ENCODE measurements around the gene SEL1L. TPM values are rescaled to one million over a fixed set of nuclear protein-coding genes. Genes with fewer than 3 reads are reported as not detected.
"Not testable (repeated sequence)": the region's sequence is repeated elsewhere in the genome, so short reads cannot be mapped to it uniquely, and the experiment has no call there.

The SEL1L gene
- total RNA-seq, 1 donor from 2014 or later: 59.0 TPM

- DNase-seq (ENCODE audit: extremely low spot score, unreplicated experiment): no peak
- H3K4me1 Mint-ChIP-seq (ENCODE audit: unreplicated experiment): no peaks in the 10 kb centered on the region
- no peaks in the 10 kb centered on the region for H3K36me3 Mint-ChIP-seq
- TF ChIP-seq, protein P1, sequence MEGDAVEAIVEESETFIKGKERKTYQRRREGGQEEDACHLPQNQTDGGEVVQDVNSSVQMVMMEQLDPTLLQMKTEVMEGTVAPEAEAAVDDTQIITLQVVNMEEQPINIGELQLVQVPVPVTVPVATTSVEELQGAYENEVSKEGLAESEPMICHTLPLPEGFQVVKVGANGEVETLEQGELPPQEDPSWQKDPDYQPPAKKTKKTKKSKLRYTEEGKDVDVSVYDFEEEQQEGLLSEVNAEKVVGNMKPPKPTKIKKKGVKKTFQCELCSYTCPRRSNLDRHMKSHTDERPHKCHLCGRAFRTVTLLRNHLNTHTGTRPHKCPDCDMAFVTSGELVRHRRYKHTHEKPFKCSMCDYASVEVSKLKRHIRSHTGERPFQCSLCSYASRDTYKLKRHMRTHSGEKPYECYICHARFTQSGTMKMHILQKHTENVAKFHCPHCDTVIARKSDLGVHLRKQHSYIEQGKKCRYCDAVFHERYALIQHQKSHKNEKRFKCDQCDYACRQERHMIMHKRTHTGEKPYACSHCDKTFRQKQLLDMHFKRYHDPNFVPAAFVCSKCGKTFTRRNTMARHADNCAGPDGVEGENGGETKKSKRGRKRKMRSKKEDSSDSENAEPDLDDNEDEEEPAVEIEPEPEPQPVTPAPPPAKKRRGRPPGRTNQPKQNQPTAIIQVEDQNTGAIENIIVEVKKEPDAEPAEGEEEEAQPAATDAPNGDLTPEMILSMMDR (conservative IDR thresholded peaks at IDR 0.05): no peak
- no peaks in the 10 kb centered on the region for H3K9me3 Mint-ChIP-seq
- no peak overlapping the region for H3K4me3 Mint-ChIP-seq
- H3K27me3 Mint-ChIP-seq: no peaks in the 10 kb centered on the region
- no peak overlapping the region for H3K27ac Mint-ChIP-seq
These were observed 22.0 kb upstream of the SEL1L start for GRCh38 chr14:81555684-81556083.

GRCh38 chr14:81555051-81555450 lies 21.4 kb upstream of the SEL1L start:
- Mint-ChIP-seq H3K27me3 (no peaks in the 10 kb centered on the region), H3K4me1 (ENCODE audit: unreplicated experiment) (no peaks in the 10 kb centered on the region), H3K27ac (no peak overlapping the region), H3K36me3 (no peaks in the 10 kb centered on the region), H3K9me3 (no peaks in the 10 kb centered on the region), H3K4me3 (no peak overlapping the region)
- TF ChIP-seq, protein P1 (conservative IDR thresholded peaks at IDR 0.05): no peak
- no peak for DNase-seq (ENCODE audit: extremely low spot score, unreplicated experiment)

DNA sequence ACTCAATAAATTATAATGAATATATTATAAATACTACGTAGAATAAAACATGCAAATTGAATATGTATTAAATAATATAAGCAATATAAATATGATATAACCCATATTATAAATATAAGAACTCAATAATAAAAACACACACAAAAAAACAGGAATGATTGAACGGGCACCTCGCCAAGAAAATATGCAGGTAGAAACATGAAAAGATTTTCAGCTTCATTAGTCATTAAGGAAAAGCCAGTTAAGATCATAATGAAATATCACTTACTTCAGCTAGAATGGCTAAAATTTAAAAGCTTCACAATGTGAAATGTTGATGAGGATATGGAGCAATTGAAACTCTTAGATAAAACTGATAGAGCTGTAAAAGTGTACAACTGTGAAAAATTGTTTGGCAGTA lies 17.8 kb upstream of the SEL1L start:
- no peaks in the 10 kb centered on the region for H3K4me1 Mint-ChIP-seq (ENCODE audit: unreplicated experiment)
- TF ChIP-seq, protein P1 (conservative IDR thresholded peaks at IDR 0.05): no peak
- no peak overlapping the region for H3K27ac Mint-ChIP-seq
- no peaks in the 10 kb centered on the region for H3K9me3 Mint-ChIP-seq
- H3K4me3 Mint-ChIP-seq: no peak overlapping the region
- H3K27me3 Mint-ChIP-seq: no peaks in the 10 kb centered on the region
- no peaks in the 10 kb centered on the region for H3K36me3 Mint-ChIP-seq
- no peak for DNase-seq (ENCODE audit: extremely low spot score, unreplicated experiment)

DNA sequence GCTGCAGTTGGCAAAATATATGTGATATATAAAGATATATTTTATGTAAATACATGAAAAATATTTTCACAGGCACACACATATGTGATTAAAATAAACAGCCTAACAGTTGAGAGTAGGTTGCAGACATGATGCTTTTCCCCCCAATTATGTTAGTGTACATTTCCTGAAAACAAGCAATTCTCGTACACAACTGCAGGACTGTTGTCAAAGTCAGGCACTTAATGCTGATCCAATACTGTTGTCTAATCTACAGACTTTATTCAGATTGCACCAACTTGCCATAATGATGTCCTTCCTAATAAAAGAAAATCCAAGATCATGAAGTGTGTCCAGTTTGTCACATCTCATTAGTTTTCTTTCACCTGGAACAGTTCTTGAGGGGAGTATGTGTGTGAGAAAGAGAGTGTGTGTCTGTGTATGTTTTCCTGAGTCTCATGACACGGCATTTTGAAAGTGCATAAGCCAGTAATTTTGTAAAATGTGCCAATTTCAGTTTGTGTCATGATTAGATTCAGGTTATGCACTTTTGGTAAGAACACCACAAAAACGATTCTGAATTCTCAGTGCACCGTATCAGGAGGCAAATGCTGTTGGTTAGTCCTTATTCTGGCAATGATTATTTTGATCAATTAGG lies 16.5 kb upstream of the SEL1L start:
- H3K27ac Mint-ChIP-seq: no peak overlapping the region
- no peaks in the 10 kb centered on the region for H3K9me3 Mint-ChIP-seq
- H3K4me3 Mint-ChIP-seq: no peak overlapping the region
- no peaks in the 10 kb centered on the region for H3K27me3 Mint-ChIP-seq
- no peaks in the 10 kb centered on the region for H3K36me3 Mint-ChIP-seq
- no peaks in the 10 kb centered on the region for H3K4me1 Mint-ChIP-seq (ENCODE audit: unreplicated experiment)
- DNase-seq (ENCODE audit: extremely low spot score, unreplicated experiment): no peak
- TF ChIP-seq, protein P1 (conservative IDR thresholded peaks at IDR 0.05): no peak

DNA sequence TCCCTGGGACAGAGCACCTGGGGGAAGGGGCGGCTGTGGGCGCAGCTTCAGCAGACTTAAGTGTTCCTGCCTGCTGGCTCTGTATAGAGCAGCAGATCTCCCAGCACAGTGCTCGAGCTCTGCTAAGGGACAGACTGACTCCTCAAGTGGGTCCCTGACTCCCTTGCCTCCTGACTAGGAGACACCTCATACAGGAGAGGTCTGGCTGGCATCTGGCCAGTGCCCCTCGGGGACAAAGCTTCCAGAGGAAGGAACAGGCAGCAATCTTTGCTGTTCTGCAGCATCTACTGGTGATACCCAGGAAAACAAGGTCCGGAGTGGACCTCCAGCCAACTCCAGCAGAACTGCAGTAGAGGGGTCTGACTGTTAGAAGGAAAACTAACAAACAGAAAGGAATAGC lies 7.6 kb upstream of the SEL1L start:
- not testable (repeated sequence) for H3K4me1 Mint-ChIP-seq (ENCODE audit: unreplicated experiment); H3K27ac Mint-ChIP-seq; H3K9me3 Mint-ChIP-seq; DNase-seq (ENCODE audit: extremely low spot score, unreplicated experiment); H3K4me3 Mint-ChIP-seq; H3K36me3 Mint-ChIP-seq
- H3K27me3 Mint-ChIP-seq: peaks cover 12% of the 10 kb centered on the region

- H3K4me3 Mint-ChIP-seq: no peak overlapping the region
- DNase-seq (ENCODE audit: extremely low spot score, unreplicated experiment): no peak
- H3K27ac Mint-ChIP-seq: no peak overlapping the region
- no peaks in the 10 kb centered on the region for H3K27me3 Mint-ChIP-seq
- peaks cover 21% of the 10 kb centered on the region for H3K4me1 Mint-ChIP-seq (ENCODE audit: unreplicated experiment)
- H3K36me3 Mint-ChIP-seq: no peaks in the 10 kb centered on the region
- TF ChIP-seq, protein P1 (conservative IDR thresholded peaks at IDR 0.05): no peak
- no peaks in the 10 kb centered on the region for H3K9me3 Mint-ChIP-seq
These were observed 3.5 kb upstream of the SEL1L start for GRCh38 chr14:81537193-81537592.
